HG03575 (cell line): ENCODE measurements around the gene ETF1.
"Not testable (repeated sequence)": the region's sequence is repeated elsewhere in the genome, so short reads cannot be mapped to it uniquely, and the experiment has no call there.

Experiments
- ATAC-seq: cut with Tn5 transposase; IDR thresholded peaks from one replicate; pipeline ENCODE4 v1.9.1; 2021; ENCODE audit not compliant: unreplicated experiment, insufficient number of reproducible peaks, low FRiP score; ENCODE audit errors: extremely low read depth

The ETF1 gene

DNA sequence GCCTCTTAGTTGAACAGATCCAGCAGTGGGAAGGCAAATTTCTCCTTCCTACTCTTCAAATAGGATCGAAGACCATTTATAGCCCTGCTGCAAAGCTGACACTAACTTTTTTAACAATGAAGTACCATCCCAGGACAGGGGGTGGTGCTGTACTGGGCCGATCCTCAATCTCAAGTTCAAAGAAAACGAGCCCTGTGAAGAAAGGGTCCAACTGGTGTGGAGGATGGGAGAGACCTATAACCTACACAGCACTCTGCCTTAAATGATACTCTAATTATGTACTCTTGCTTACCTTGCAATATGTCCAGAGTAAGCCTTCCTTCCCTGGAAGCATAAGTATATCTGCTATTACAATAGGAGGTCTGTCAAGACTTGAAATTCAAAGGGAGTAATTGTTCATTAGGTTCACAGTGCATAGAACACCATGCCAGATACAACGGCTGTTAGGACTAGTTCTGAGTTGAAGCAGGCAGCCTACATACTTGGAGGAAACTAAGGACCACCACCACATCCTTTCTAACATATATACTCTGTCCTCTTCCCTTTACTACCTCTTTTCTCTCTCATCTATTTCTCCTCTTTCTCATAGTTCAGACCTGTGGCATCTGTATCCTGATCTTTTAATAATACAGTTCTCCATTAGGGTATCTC, 6.2 kb downstream of the ETF1 start:
- no peak for ATAC-seq

DNA sequence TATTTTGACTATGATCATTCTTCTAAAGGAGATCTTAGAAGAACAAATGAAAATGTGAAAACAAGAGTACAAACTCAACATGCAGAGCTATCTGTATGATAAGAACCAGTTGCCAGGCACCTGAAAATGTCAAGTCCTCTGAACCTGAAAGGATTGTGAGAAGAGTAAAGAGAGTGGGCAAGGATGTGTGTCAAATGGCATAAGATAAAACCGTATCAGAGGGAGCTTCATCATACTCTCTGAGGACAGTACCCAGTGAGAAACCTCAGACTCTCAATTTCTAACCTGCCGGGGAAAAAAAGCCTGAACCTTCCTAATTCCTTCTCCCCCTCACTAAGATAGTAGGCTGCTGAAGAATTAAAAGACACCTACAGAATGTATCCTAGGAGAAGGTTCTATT, 6.8 kb downstream of the ETF1 start:
- no peak for ATAC-seq

DNA sequence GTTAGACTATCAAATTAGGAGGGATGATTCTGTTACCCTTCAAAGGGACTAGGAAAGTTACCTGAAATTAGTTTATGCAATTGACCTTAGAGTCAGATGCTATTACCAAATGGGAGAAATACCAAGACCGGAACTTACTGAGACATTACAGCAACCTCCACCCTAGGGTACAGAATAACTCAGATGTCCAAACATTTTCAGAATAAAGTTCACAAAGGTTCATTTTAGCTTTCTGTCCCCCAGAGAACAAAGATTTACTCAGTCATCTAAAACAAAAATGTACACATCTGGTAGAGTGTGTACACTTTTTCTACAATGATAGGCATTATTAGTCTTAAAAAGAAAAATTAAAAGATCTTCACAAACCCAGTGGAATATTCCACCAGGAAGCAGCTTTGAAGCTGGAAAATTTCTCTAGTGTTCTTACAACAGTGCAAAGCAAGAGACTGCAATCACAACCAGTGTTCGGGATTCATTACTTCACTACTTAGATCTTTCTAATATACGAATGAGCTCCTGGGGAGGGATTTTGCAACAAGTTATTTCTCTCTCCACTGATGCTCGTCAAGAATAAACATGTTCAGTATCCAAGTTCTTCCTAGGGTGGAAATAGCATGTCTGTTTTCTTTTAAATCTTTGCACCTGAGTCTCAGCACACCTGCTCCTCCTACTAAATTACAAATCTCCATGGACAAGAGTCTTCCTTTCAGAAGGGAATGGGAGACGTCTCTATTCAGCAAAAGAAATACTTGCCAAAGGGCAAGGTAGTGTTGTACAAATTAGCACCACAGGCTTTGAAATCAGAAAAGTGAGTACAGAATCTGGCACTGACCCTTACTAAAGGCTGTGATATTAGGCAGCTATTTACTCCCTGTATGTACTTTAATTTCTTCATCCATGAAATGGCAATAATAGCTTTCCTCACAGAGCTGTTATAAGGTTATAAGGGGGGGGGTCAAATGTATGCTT, 8.8 kb downstream of the ETF1 start:
- ATAC-seq = no peak

DNA sequence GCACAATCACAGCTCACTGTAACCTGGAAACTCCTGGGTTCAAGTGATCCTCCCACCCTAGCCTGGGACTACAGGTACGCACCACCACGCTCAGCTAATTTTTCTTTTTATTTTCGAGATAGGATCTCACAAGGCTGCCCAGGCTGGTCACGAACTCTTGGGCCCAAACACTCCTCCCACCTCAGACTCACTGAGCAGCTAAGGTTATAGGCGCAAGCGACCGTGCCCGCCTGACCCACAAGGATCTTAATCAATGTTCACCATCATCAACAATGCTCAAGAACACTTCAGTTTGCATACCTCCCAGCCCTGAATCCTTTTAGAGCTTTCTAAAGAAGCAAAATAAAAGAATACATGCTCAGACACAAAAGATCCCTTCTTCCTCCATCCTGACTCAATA, 13.2 kb downstream of the ETF1 start:
- ATAC-seq = no peak

DNA sequence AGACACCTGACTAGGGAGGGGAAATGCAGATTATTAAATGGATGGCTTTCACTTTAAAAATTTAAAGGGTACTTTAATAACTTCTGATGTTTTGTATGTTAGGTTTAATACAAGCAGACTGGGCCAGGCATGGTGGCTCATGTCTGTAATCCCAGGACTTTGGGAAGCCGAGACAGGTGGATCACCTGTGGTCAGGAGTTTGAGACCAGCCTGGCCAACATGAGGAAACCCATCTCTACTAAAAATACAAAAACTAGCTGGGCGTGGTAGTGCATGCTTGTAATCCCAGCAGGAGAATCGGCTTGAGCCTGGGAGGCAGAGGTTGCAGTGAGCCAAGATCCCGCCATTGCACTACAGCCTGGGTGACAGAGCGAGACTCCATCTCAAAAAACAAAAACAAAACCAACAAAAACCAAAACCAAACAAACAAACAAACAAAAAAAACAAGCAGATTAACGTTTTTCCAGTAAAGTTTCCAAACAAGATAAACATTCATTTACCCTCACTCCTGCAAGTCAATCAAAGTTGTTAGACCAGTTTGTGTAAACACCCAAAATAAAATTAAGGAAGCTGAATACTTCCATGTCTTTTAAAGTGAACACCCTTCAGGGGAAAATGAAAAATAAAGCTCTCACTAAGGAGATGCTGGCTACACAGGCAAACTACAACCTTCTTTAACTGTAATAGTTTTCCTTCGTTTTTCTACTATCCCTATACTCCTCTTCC, 14.1 kb downstream of the ETF1 start:
- ATAC-seq = no peak

DNA sequence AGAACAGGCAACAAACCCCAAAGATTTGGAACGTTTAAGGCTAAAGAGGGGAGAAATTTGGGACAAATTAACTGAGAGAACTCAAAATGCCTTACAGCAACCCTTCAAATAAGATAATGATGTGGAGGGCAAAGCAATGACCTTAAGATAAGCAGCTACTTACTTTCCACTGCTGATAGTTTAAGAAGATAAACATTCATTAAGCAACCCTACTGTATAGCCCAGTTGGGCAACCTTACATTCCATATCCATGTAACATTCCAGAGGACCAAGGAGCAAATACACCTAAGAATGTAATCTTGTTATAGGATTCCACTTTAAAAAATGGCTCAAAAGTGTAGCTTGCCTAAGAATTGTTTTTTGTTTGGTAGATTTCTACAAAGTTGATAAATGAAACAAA, 14.8 kb downstream of the ETF1 start:
- no peak for ATAC-seq

DNA sequence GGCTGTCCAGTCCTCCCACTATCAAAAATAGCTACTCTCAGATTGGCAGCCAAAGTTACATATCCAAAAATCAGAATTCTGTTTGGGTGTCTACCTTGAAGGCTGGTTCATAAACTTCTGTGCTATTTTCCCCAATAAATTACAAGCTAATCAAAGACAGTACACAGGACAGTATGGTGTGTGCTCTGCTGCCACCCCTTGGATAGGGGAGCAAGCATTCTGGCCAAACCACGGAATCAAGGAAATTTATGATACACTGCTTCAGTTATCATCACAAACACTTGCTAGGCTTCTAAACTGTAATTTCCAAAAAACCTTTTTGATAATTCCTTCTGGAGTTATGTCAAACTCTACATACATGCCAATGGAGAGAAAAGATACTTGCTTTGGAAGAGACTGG, 15.9 kb downstream of the ETF1 start:
- ATAC-seq = no peak

DNA sequence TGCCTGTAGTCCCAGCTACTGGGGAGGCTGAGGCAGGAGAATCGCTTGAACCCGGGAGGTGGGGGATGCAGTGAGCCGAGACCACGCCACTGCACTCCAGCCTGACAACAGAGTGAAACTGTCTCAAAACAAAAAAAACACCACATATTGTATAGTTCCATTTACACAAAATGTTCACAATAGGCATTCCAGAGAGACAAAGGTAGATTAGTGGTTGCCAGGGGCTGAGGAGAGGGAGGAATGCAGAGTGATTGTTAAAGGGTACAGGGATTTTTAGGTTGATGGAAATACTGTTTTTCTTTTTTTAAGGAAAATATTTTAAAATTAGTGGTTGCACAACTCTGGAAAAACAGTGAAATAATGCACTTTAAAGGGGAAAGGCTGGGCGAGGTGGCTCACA, 19.6 kb downstream of the ETF1 start:
- ATAC-seq = no peak

DNA sequence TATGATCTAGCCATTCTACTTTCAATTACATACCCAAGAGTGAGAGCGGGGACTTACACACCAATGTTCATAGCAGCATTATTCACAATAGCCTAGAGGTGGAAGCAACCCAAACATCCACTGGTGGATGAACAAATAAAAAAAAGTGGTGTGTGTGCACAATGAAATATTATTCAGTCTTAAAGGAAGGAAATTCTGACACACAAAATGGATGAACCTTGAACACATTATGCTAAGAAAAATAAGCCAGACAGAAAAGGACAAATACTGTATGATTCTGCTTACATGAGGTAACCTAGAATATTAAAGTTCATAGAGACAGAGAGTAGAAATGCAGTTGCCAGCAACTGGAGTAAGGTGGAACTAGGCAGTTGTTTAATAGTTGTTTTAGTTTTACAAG, 22.1 kb downstream of the ETF1 start:
- ATAC-seq = no peak

DNA sequence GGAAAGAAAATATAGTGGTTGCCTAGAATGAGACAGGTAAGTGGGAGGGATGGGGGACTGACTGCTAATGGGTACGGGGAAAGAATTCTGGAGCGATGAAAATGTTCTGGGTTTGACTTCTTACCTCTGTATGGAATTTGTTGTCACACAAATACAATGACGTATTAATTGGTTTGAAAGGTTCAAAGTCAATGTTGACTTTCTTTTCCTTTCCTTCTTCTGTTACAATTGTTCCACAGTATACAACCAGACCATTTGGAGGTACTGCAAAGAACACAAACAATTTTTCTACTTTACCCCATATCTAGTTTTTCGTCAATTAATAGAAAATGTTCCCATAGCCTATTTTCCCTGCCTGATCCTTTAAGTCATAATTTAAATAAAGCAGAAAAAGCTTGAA, 25.6 kb downstream of the ETF1 start:
- no peak for ATAC-seq

DNA sequence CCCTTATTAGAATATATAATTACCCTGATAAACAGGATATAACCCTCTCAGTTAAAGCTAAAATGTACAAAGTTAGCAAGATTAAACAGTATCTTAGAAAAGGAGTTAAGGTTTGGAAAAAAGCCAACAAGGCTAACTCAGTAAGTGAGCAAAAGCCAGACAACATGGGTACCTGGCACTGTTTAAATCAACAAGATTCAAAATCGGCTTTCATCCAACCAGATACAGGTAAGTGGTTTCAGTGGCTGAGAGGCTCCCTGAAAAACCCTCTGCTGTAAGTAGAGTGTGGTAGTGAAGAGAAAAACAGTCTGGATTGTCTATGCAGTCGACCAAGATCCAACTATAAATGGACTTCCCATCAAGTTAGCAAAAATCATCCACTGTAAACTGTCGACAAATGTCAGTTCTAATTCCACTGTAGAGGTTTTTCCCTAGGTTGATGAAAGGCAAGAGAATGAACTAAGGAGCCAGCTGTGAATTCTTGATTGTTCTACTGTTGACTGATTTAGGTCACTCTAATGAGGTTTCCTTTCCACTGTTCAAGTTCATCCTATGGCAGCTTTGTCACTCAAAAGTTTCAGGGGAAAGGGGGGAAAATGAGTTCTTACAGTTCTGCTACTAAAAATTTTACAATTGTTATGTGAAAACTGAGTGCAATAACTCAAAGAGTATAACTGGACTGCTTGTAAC, 27.3 kb downstream of the ETF1 start:
- no peak for ATAC-seq

DNA sequence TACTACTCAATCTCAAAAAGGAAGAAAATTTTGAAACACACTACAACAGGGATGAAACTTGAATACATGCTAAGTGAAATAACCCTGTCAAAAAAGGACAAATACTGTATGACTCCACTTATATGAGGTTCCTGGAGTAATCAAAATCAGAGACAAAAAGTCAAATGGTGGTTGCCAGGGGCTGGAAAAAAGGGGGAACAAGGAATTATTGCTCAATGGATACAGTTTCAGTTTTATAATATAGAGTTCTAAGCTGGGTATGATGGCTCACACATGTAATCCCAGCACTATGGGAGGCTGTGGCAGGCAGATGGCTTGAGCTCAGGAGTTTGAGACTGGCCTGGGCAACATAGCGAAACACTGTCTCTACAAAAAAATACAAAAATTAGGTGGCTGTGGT, 29.0 kb downstream of the ETF1 start:
- ATAC-seq = no peak

DNA sequence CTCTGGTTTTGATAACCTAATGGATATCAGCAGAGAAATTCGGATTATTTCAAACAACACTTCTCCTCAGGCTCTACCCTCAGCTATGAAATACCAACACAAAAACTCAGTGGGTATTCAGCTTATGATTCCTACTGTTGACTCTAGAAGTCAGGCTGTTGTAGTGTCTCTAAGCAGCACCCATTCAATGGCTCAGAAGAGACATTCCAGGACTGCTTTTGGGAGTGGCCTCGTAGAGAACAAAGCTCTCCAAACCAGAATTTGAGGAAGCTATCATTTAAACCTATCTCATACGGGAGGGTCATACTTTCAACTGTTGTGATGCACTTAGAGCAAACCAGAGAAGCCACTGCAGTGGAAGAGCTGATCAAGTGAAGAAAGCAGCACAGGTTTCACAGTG, 34.1 kb downstream of the ETF1 start:
- no peak for ATAC-seq

DNA sequence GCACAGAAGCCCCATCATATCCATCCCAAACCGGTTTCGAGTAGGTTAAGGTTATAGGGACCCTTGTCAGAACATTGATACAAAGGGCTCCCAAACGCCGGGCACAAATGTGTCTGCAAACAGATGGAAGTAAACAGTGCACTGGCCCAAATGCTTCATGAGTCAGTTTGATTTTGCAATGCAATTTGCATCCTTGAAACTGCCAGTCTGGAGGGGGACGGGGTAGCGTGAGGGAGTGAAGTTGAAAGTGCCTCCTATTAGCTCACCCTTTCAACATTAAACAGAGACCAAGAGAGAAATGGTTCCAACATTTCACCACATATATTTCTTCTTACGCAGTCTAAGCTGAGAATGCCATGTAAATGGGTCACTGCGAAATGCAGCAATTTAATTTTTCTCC, 35.6 kb downstream of the ETF1 start:
- not testable (repeated sequence) for ATAC-seq

DNA sequence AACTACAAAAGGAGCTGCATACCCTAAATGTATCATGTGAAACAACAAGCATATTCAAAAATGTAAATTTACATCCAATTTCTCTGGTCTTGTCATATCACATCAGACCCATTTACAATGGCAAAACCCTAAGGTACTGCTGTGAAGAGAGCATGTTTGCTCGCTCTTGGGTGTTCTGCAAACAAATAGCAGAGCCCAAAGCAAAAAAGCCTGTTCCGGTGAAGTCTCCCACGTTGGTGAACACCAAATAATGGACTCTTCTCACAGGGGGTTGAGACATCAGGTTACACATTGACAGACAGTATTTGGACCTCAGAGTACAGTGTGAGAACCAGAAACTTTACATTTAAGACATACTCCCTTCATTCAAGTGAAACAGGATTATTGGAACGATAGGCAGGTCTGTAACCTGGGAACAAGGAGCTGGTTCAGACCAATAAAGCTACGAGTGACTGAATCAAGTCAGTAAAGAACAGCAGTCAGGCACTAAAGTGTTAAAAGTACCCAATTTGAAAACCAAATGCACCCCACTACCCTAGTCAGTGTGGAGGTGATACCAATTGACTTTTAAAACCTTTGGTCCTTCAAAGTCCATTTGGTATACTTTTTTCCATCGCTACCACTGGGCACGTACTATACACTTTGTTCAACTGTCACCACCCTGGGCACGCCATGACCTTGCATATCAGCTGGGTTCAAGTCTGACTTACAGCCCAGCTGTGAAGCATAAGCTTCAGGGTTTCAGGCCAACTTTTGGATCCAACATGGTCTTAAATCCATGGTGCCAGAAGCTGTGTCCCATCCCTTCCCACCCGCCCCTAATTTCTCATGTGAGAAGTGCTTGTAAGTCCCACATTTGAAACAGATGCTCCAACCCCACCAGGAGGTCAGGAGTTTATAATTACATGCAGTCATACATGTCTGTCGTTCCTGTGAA, 36.4 kb downstream of the ETF1 start:
- ATAC-seq = no peak

DNA sequence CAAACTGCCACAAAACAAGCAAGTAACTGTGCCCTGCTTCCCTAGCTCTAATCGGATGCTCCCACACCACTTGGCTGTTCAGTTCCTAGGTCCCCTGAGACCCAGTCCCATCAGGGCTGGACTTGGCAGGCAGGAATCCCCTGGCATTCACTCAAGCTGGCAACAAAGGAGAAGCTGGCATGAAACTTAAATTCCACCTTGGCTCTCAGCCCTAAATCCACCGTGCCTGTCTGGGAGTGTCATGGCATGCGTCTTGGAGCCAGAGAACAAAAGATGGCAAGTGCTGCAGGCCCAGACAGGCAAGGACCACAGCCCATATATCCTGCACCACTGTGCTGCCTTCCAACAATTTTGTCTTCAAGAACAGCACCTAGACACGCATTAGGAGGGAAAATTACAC, 38.2 kb downstream of the ETF1 start:
- ATAC-seq = no peak

DNA sequence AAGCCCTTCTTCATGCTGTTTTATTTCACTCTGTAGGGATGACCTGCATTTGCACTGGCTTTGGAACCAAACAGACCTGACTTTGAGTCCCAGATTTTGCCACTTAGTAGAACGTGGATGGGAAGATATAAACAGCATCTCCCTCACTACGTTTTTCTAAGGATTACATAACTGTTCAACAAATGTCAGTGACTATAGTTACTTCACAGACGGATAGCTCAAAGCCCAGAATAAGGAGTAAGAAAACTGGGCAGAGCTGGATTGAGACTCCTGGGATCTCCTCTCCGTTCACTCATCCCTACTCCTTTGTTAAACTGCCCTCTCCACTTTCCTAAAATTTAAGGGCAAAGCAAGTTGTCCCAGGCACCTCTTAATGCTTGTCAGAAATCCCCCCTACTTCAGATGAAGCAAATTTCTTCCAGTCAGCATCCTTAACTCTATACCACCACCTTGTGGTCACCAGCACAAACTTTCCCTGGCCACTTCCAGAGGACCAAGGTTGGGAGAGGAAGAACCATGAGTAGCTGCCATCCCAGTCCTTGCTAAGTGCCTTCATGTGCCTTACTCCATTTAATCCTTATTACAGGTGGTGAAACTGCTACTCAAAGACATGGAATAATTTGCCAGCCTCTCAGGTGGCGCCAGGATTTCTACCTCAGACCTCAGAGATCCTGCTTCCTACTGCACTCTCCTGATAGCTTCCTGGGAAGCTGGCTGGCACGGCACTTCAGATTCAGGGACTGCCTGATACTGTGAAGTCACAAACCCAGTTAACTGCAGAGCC, 39.4 kb downstream of the ETF1 start:
- ATAC-seq = no peak

DNA sequence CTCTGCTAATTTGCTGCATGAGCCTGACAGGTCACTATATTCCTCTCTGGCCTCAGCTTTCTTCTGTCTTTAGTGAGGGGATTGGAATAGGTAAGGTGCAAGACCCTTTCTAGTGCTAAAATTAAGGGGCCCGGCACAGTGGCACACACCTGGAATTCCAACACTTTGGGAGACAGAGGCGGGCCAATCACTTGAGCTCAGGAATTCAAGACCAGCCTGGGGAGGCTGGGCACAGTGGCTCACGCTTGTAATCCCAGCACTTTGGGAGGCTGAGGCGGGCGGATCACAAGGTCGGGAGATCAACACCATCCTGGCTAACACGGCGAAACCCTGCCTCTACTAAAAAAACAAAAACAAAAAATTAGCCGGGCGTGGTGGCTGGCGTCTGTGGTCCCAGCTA, 40.5 kb downstream of the ETF1 start:
- no peak for ATAC-seq
